HCT116 (cell line): ENCODE data around the gene SLC35F1. TPM values are rescaled to one million over a fixed set of nuclear protein-coding genes. Genes with fewer than 3 reads are reported as not detected.

Source experiments
- ATAC-seq: fragments of 200-7000 bp; cut with Tn5 transposase; 2 replicates; pipeline ENCODE4 v1.9.1; 2020; ENCODE audit warnings: mild to moderate bottlenecking, moderate library complexity
- BruUV-seq: library from RNA; stranded (reverse); fragments of 400-500 nt; replicated peaks from 2 replicates; lab custom pipeline; 2021; lab: Mats Ljungman, UMichigan
- CTCF ChIA-PET: fragments of 300-600 bp; sonication (Branson Sonifier 250); formaldehyde crosslinking; loops from one replicate; lab custom pipeline; 2021; ENCODE audit warnings: antibody characterized with exemption; lab: Charles Lee
- POLR2A ChIA-PET: fragments of 300-600, 350-600 bp; sonication (Branson Sonifier 250); formaldehyde crosslinking; loops from one replicate; lab custom pipeline; 2021; ENCODE audit warnings: antibody characterized with exemption; lab: Charles Lee
- RAD21 ChIA-PET, 2 experiments: fragments of 300-600 bp; sonication (Branson Sonifier 250); formaldehyde crosslinking; loops; one replicate each; lab custom pipeline; 2023; ENCODE audit warnings: low total read pairs in 2 of 2; ENCODE audit not compliant: uncharacterized antibody in 2 of 2, unreplicated experiment in 2 of 2, low non-redundant PET in 1 of 2; lab: Charles Lee
- DNase-seq: peaks from one replicate; pipeline ENCODE4 v3.0.0-alpha.2; 2010; ENCODE audit warnings: low read depth, low spot score
- H2AFZ ChIP-seq: fragments of 200-600 bp; shearing (Covaris generic), sonication (generic); 2 replicates; pipeline ENCODE4 v1.6.1; 2017; ENCODE audit warnings: low read depth, mixed run types, mixed read lengths, antibody characterized with exemption, low read length; ENCODE audit not compliant: poor library complexity, severe bottlenecking
- H3K27ac ChIP-seq: 2 replicates; pipeline ENCODE4 v1.5.1; 2012; ENCODE audit warnings: low read depth, low read length
- H3K27me3 ChIP-seq: fragments of 200-600 bp; sonication (generic); 2 replicates; pipeline ENCODE4 v1.6.1; 2016; ENCODE audit warnings: mixed run types, low read length, mixed read lengths; ENCODE audit not compliant: insufficient read depth
- H3K36me3 ChIP-seq, 2 experiments: fragments of 200-500 bp in 1 of 2; fragments of 200-600 bp in 1 of 2; sonication (Bioruptor generic) in 1 of 2; sonication (generic) in 1 of 2; 2 replicates each; pipeline versions ENCODE4 v1.5.1 to v1.6.1; 2014 to 2016; ENCODE audit warnings: low read length in 2 of 2, inconsistent platforms in 1 of 2, mixed read lengths in 1 of 2, mixed run types in 1 of 2; ENCODE audit not compliant: insufficient read depth in 2 of 2, control insufficient read depth in 1 of 2
- H3K4me1 ChIP-seq, 2 experiments: fragments of 200-600 bp in 1 of 2; sonication (generic) in 1 of 2; 2 replicates each; pipeline versions ENCODE4 v1.5.1 to v1.6.1; 2012 to 2017; ENCODE audit warnings: low read length in 2 of 2, inconsistent platforms in 1 of 2, mild to moderate bottlenecking in 1 of 2, mixed read lengths in 1 of 2, mixed run types in 1 of 2, moderate library complexity in 1 of 2; ENCODE audit not compliant: insufficient read depth in 2 of 2, control insufficient read depth in 1 of 2
- H3K4me2 ChIP-seq: fragments of 200-600 bp; sonication (generic); 2 replicates; pipeline ENCODE4 v1.6.1; 2017; ENCODE audit warnings: mixed run types, low read length, mixed read lengths
- H3K4me3 ChIP-seq, 2 experiments: fragments of 200-600 bp in 1 of 2; sonication (generic) in 1 of 2; replicated peaks in 1 of 2; 2 replicates each; pipeline ENCODE4 v1.5.1; 2011 to 2016; ENCODE audit warnings: low read length in 2 of 2, control low read depth in 1 of 2, low read depth in 1 of 2, mild to moderate bottlenecking in 1 of 2, mixed read lengths in 1 of 2, mixed run types in 1 of 2
- H3K79me2 ChIP-seq: fragments of 200-600 bp; sonication (generic); 2 replicates; pipeline ENCODE4 v1.6.1; 2017; ENCODE audit warnings: mild to moderate bottlenecking, mixed run types, low read length, moderate library complexity, mixed read lengths; ENCODE audit not compliant: insufficient read depth
- H3K9ac ChIP-seq: fragments of 200-600 bp; sonication (generic); 2 replicates; pipeline ENCODE4 v1.6.1; 2016; ENCODE audit warnings: low read length, mixed read lengths
- H3K9me2 ChIP-seq: fragments of 200-600 bp; sonication (generic), shearing (Covaris generic); 2 replicates; pipeline ENCODE4 v1.6.1; 2017; ENCODE audit warnings: mixed run types, mild to moderate bottlenecking, moderate library complexity; ENCODE audit not compliant: insufficient read depth
- H3K9me3 ChIP-seq, 2 experiments: fragments of 200-500 bp in 1 of 2; fragments of 200-600 bp in 1 of 2; sonication (Bioruptor generic) in 1 of 2; sonication (generic) in 1 of 2; 2 replicates each; pipeline ENCODE4 v1.6.1; 2014 to 2017; ENCODE audit warnings: low read length in 2 of 2, mixed read lengths in 2 of 2, inconsistent platforms in 1 of 2, low read depth in 1 of 2, mild to moderate bottlenecking in 1 of 2, mixed run types in 1 of 2, moderate library complexity in 1 of 2; ENCODE audit not compliant: control insufficient read depth in 1 of 2, insufficient read depth in 1 of 2
- H4K20me1 ChIP-seq: fragments of 200-600 bp; sonication (generic), shearing (Covaris generic); 2 replicates; pipeline ENCODE4 v1.6.1; 2017; ENCODE audit warnings: mixed run types, mild to moderate bottlenecking, moderate library complexity; ENCODE audit not compliant: insufficient read depth
- ATF3 ChIP-seq: IDR thresholded peaks from 2 replicates; pipeline ENCODE4 v1.6.1; 2012
- CBX3 ChIP-seq: IDR thresholded peaks from 2 replicates; pipeline ENCODE4 v1.6.1; 2012; ENCODE audit warnings: low read depth
- CEBPB ChIP-seq: IDR thresholded peaks from 2 replicates; pipeline ENCODE4 v1.6.1; 2012; ENCODE audit warnings: low read depth
- ELF1 ChIP-seq: IDR thresholded peaks from 2 replicates; pipeline ENCODE4 v1.6.1; 2012; ENCODE audit warnings: low read depth, borderline replicate concordance
- EZH2 ChIP-seq: fragments of 200-600 bp; sonication (generic); IDR thresholded peaks from 2 replicates; pipeline ENCODE4 v1.6.1; 2017; ENCODE audit warnings: antibody characterized with exemption, mixed run types
- EZH2phosphoT487 ChIP-seq: fragments of 200-600 bp; IDR thresholded peaks from 2 replicates; pipeline ENCODE4 v1.6.1; 2018; ENCODE audit warnings: antibody characterized with exemption, borderline replicate concordance
- FOSL1 ChIP-seq: IDR thresholded peaks from 2 replicates; pipeline ENCODE4 v1.6.1; 2012; ENCODE audit warnings: low read depth
- JUND ChIP-seq: IDR thresholded peaks from 2 replicates; pipeline ENCODE4 v1.6.1; 2012
- POLR2AphosphoS5 ChIP-seq: IDR thresholded peaks from 2 replicates; pipeline ENCODE4 v1.6.1; 2011; ENCODE audit warnings: mild to moderate bottlenecking, low read depth, low read length, moderate library complexity
- REST ChIP-seq: IDR thresholded peaks from 2 replicates; pipeline ENCODE4 v1.6.1; 2012; ENCODE audit warnings: low read depth
- SIN3A ChIP-seq: IDR thresholded peaks from 2 replicates; pipeline ENCODE4 v1.6.1; 2012; ENCODE audit warnings: low read depth
- SP1 ChIP-seq: IDR thresholded peaks from 2 replicates; pipeline ENCODE4 v1.6.1; 2012; ENCODE audit warnings: low read depth
- YY1 ChIP-seq: IDR thresholded peaks from 2 replicates; pipeline ENCODE4 v1.6.1; 2011; ENCODE audit warnings: low read length, low read depth, moderate library complexity, mild to moderate bottlenecking; ENCODE audit not compliant: insufficient replicate concordance; ENCODE audit errors: extremely low read depth
- ZFX ChIP-seq: fragments of 450-650 bp; IDR thresholded peaks from 2 replicates; pipeline ENCODE4 v1.6.1; 2017
- ZNF274 ChIP-seq: fragments of 200-500 bp; sonication (Bioruptor generic); IDR thresholded peaks from 2 replicates; pipeline ENCODE4 v1.6.1; 2014; ENCODE audit warnings: mild to moderate bottlenecking, low read depth, low read length, inconsistent platforms
- intact Hi-C: fragments of 100-400 bp; cut with micrococcal nuclease; formaldehyde crosslinking; loops from 2 replicates; pipeline ENCODE4 v1.10.0; 2022
- total RNA-seq: library from RNA; stranded (reverse); gene quantifications from one replicate; pipeline ENCODE4 v1.2.1, GENCODE V29; 2021; ENCODE audit not compliant: unreplicated experiment

Gene SLC35F1
- total RNA-seq, 1 experiment from 2014 or later: 0.07 TPM

DNA sequence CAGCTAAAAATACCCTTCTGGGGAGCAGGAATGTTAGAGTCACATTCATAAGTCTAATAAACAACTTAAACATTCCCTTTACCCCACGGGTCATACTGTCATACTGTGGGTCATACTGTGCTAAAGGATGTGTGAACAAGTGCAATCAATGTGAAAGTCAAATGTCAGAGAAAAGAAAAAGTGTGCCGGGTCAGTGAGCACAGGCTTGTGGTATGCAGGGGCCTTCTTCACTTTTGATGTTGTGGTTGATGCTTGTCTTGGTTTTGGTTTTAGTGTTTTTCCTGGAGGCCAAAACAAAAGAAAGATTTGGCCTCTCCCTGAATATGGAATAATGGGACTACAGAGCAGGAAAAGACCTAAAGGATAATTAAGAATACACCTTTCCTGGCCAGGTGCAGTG lies 373.1 kb downstream of the SLC35F1 start:
- H3K27me3 ChIP-seq: no peaks in the 10 kb centered on the region
- no peaks in the 10 kb centered on the region for H3K4me1 ChIP-seq
- no peak for DNase-seq
- H3K79me2 ChIP-seq: no peaks in the 10 kb centered on the region
- H3K27ac ChIP-seq: no peak overlapping the region
- TF ChIP-seq EZH2phosphoT487 (no peak), FOSL1 (no peak), ELF1 (no peak), ATF3 (no peak), ZNF274 (no peak), CBX3 (no peak), ZFX (no peak), JUND (no peak), REST (no peak), POLR2AphosphoS5 (no peak), SIN3A (no peak), SP1 (no peak), YY1 (no peak), EZH2 (no peak), CEBPB (no peak)
- no peak overlapping the region for H2AFZ ChIP-seq
- ChIA-PET CTCF (interaction anchor here (1.6 kb wide), 1 partner anchor 231 kb away, joined by 4 read pairs; no protein-coding TSS in a partner anchor), RAD21 (no interaction called here), POLR2A (interaction anchor here (0.7 kb wide), 1 partner anchor 852 kb away, joined by 3 read pairs; no protein-coding TSS in a partner anchor)
- no peak for ATAC-seq
- H4K20me1 ChIP-seq: no peaks in the 10 kb centered on the region
- intact Hi-C loops: loop anchor here (5.0 to 10.0 kb wide), 3 partner anchors 438 to 832 kb away; no protein-coding TSS in a partner anchor
- H3K9me2 ChIP-seq: no peaks in the 10 kb centered on the region
- no peak overlapping the region for H3K4me3 ChIP-seq
- no peaks in the 10 kb centered on the region for H3K9me3 ChIP-seq
- H3K9ac ChIP-seq: no peak overlapping the region
- no peak overlapping the region for H3K4me2 ChIP-seq
- BruUV-seq: no TSS peak
- no peaks in the 10 kb centered on the region for H3K36me3 ChIP-seq
